Lower leg skin (tissue), 4 donors: ENCODE data around the gene CDC42. TPM values are rescaled to one million over a fixed set of nuclear protein-coding genes. Genes with fewer than 3 reads are reported as not detected.

Experiments used
- DNase-seq, 2 donors: peaks; one replicate each; pipeline ENCODE4 v3.0.0-alpha.2; 2019; ENCODE audit warnings: low spot score in 2 of 2
- H3K4me3 ChIP-seq: fragments of 200-600 bp; sonication (generic); 2 replicates; pipeline ENCODE4 v1.5.1; 2017; ENCODE audit warnings: mild to moderate bottlenecking, low read depth; ENCODE audit not compliant: poor library complexity, severe bottlenecking
- CTCF ChIP-seq, 3 donors: fragments of 450-650 bp; IDR thresholded peaks; one replicate each; pipeline ENCODE4 v1.5.1; 2016; ENCODE audit warnings: antibody characterized with exemption in 3 of 3, mild to moderate bottlenecking in 3 of 3, moderate library complexity in 2 of 3
- POLR2A ChIP-seq, 2 donors: fragments of 450-650 bp; IDR thresholded peaks; one replicate each; pipeline ENCODE4 v1.6.1; 2016 to 2017; ENCODE audit warnings: antibody characterized with exemption in 2 of 2, mild to moderate bottlenecking in 1 of 2, moderate library complexity in 1 of 2
- WGBS, 2 donors: methylation state at CpG; one replicate each; pipeline ENCODE4 v1.1.5; 2018; 5-methylcytosine and 5-hydroxymethylcytosine counted together
- intact Hi-C: fragments of 100-400 bp; cut with DNase I; formaldehyde crosslinking; loops from one replicate; pipeline ENCODE4 v1.15.0; 2023; ENCODE audit warnings: low total_unique reads
- total RNA-seq, 4 donors: library from RNA; depleted of rRNA; stranded (reverse); fragments of >200 nt; gene quantifications; one replicate each; pipeline ENCODE4 v1.1.0, GENCODE V29; 2016

The CDC42 gene
- total RNA-seq, 4 donors from 2014 or later, result 162 to 226 (median 203) TPM

GRCh38 chr1:22123071-22123390, 70.5 kb downstream of the CDC42 start:
- WGBS, 2 donors, result 63 to 69% methylated on average over 7 to 8 of the region's 8 CpGs
- H3K4me3 ChIP-seq, result no peak overlapping the region
- intact Hi-C loops, result loop anchor here (5.0 to 10.0 kb wide), 2 partner anchors 292 to 846 kb away; no protein-coding TSS in a partner anchor
- DNase-seq, result no peak
- TF ChIP-seq CTCF (IDR thresholded peaks at IDR 0.05) (no peak), POLR2A (IDR thresholded peaks at IDR 0.05) (no peak)

- no peak overlapping the region for H3K4me3 ChIP-seq
- no peak for TF ChIP-seq CTCF (IDR thresholded peaks at IDR 0.05)
- no peak for TF ChIP-seq POLR2A (IDR thresholded peaks at IDR 0.05)
- 63 to 74% methylated on average over 9 of the region's 9 CpGs for WGBS, 2 donors
- intact Hi-C loops, result loop anchor here (5.0 to 10.0 kb wide), 2 partner anchors 291 to 847 kb away; no protein-coding TSS in a partner anchor
- DNase-seq, result peak in 1 of 2 donors; percentile 72
Observed at GRCh38 chr1:22123901-22124404, 71.4 kb downstream of the CDC42 start.

- TF ChIP-seq POLR2A (IDR thresholded peaks at IDR 0.05), result no peak
- 81 to 83% methylated on average over 8 of the region's 8 CpGs for WGBS, 2 donors
- intact Hi-C loops, result loop anchor here (5.0 to 10.0 kb wide), 2 partner anchors 290 to 847 kb away; no protein-coding TSS in a partner anchor
- DNase-seq, result no peak
- no peak overlapping the region for H3K4me3 ChIP-seq
Observed at GRCh38 chr1:22124592-22125229, 72.2 kb downstream of the CDC42 start.

- TF ChIP-seq POLR2A (IDR thresholded peaks at IDR 0.05) (no peak), CTCF (IDR thresholded peaks at IDR 0.05) (no peak)
- no peak overlapping the region for H3K4me3 ChIP-seq
- DNase-seq, result no peak
- intact Hi-C loops, result loop anchor here (10.0 kb wide), 1 partner anchor 288 kb away; no protein-coding TSS in a partner anchor
- WGBS, 2 donors, result 82 to 84% methylated on average over 10 to 12 of the region's 12 CpGs
Observed at GRCh38 chr1:22126531-22126930, 74.0 kb downstream of the CDC42 start.

GRCh38 chr1:22127248-22127647, 74.7 kb downstream of the CDC42 start:
- 71 to 83% methylated on average over 6 of the region's 6 CpGs for WGBS, 2 donors
- DNase-seq, result no peak

More at GRCh38 chr1:22127248-22127647, 74.7 kb downstream of the CDC42 start:
- TF ChIP-seq CTCF (IDR thresholded peaks at IDR 0.05) (no peak), POLR2A (IDR thresholded peaks at IDR 0.05) (no peak)
- intact Hi-C loops, result loop anchor here (10.0 kb wide), 1 partner anchor 288 kb away; no protein-coding TSS in a partner anchor
- H3K4me3 ChIP-seq, result no peak overlapping the region
